ENCODE results near the gene BPIFB6.

- TF ChIP-seq GABPB1 (CRISPR knock-in tag; IDR thresholded peaks at IDR 0.05) = no peak
- no peak for TF ChIP-seq ATF3 (CRISPR knock-in tag; conservative IDR thresholded peaks at IDR 0.05)
- no peak for TF ChIP-seq CTCF (IDR thresholded peaks at IDR 0.05)
- TF ChIP-seq CBFB (CRISPR knock-in tag; IDR thresholded peaks at IDR 0.05; ENCODE audit: low read depth) = no peak
- no peak for TF ChIP-seq HMGA2 (CRISPR knock-in tag; IDR thresholded peaks at IDR 0.05)
- TF ChIP-seq ZNF416 (CRISPR knock-in tag; IDR thresholded peaks at IDR 0.05) = no peak
These were observed 48.6 kb upstream of the BPIFB6 start for GRCh38 chr20:32982617-32983458.
